NB4 (cell line): ENCODE results near the gene DTWD1.

Experiments used
- POLR2A ChIP-seq: IDR thresholded peaks from 2 replicates; pipeline ENCODE4 v1.6.1; 2011; ENCODE audit warnings: mild to moderate bottlenecking; ENCODE audit not compliant: insufficient read length; ENCODE audit errors: extremely low read depth
- TF ChIP-seq, protein P1 (sequence below): IDR thresholded peaks from 2 replicates; pipeline ENCODE4 v1.6.1; 2011; ENCODE audit warnings: low read depth, low read length
- TF ChIP-seq, protein P2 (sequence below): IDR thresholded peaks from one replicate; pipeline ENCODE4 v1.5.1; 2012; ENCODE audit warnings: low read depth, low read length

DNA sequence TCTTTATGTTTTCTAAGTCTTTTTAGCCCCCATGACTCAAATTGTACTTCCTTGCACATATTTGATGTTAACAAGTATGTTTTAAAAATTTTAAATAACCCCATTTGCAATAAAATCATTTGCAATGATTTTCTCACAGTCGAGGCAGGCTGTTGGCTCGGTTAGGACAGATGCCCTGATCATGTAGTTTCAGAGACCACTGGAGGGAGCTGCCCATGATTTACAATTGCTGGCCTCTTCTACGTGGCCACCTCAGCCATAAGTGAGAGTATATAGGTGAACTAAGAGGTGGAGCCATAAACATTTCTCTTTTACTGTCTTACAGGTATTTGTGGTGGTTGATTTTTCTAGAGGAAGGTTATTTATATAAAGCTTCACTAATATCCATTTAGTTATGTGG is 1.7 kb downstream of the DTWD1 start:
- TF ChIP-seq, protein P1, sequence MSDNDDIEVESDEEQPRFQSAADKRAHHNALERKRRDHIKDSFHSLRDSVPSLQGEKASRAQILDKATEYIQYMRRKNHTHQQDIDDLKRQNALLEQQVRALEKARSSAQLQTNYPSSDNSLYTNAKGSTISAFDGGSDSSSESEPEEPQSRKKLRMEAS: no peak
- TF ChIP-seq, protein P2, sequence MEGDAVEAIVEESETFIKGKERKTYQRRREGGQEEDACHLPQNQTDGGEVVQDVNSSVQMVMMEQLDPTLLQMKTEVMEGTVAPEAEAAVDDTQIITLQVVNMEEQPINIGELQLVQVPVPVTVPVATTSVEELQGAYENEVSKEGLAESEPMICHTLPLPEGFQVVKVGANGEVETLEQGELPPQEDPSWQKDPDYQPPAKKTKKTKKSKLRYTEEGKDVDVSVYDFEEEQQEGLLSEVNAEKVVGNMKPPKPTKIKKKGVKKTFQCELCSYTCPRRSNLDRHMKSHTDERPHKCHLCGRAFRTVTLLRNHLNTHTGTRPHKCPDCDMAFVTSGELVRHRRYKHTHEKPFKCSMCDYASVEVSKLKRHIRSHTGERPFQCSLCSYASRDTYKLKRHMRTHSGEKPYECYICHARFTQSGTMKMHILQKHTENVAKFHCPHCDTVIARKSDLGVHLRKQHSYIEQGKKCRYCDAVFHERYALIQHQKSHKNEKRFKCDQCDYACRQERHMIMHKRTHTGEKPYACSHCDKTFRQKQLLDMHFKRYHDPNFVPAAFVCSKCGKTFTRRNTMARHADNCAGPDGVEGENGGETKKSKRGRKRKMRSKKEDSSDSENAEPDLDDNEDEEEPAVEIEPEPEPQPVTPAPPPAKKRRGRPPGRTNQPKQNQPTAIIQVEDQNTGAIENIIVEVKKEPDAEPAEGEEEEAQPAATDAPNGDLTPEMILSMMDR: no peak
- TF ChIP-seq POLR2A: no peak
